Measurements from ENCODE around the gene SGPL1. TPM values are rescaled to one million over a fixed set of nuclear protein-coding genes. Genes with fewer than 3 reads are reported as not detected.
A peak's percentile ranks its signal among the peaks of the same experiment; 100 is the strongest.

SGPL1 gene
- total RNA-seq, 2 donors from 2014 or later: 27.9 to 37.2 TPM

DNA sequence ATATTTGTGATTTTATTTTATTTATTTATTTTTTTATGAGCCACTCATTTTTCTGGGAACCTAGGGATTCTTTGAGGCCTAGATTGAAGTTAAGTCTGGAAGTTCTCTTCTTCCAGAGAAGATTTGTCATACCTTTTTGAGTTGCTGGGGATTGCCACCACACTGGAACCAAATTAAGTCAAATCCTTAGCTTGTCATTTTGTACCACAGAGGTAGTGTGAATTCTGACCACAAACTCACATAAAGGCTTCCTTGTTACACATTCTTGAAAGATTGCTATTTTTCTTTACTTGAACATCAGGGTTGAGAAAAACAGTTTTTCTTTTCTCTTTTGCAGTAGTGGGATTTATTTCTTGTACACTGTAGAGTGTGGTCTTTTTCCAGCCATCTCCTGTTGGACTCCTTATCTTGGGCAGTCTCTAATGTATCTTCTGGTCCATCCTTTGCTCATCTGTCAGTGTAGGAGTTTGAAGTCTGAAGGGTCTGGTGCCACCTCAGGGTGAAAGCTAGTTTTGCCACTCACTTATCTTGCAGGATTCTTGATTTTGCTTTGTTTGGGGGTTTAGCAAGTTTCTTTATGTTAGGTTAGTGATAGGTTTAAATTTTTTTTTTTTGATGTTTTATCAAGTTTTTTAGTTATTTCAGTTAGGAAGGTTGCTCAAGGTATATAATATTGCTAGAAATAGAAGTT, 47.9 kb downstream of the SGPL1 start:
- intact Hi-C loops (cut with DNase I): no loop called here
- DNase-seq (ENCODE audit: low spot score): no peak

DNA sequence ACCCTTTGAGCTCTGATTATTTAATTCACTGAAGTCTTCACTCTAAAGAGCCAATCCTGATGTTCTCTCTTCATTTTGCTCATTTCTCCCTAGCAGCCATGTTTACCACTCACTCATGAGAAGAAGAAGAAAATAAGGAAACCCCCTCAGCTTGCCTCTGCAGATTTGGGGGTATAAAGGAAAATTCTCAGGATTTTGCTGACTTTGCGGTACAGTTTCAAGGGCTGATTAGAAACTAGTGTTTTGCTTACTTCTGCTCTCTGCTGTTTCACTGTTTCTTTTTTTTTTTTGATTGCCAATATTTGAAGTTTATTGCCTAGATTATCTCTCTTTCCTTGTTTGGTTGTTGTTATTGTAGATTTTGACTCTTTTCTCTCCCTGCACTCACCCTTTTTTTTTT, 49.2 kb downstream of the SGPL1 start:
- intact Hi-C loops (cut with DNase I): no loop called here
- no peak for DNase-seq (ENCODE audit: low spot score)

DNA sequence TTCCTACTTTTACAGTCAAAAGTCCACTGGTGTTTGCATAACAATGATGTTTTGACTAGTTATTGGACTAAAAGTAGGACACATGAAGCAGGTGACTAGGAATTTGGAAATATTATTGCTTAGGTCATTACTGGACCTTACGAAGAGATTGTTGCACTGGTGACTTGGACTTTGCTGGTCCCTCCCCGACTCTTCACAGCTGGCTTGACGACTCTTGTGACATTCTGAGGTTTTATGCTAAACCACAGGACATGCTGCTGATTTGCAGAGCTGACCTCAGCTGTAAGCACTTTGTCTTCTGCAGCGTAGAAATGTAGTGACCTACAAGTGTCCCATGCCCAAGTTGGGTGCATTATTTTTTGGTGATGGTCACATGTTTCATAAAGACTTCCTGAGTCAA, 50.7 kb downstream of the SGPL1 start:
- intact Hi-C loops (cut with DNase I): no loop called here
- DNase-seq (ENCODE audit: low spot score): no peak

DNA sequence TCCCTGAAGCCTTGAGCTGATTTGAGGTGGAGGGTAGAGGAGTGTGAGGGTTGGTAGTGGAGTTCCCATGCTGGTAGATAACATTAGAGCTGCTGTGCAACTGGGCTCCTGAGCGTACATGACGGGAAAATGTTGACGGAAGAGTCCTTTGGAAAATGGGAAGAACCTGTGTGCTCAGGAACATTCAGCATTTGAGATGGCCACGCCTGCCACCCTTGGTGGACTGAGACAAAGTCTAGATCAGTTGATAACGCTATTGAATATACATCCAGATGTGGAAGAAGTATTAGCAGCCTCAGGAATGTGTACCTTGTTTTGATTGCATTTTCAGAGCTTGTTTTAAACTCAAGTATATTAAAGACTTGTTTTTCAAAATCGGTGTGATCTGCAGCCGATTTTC, 56.5 kb downstream of the SGPL1 start:
- DNase-seq (ENCODE audit: low spot score): no peak
- intact Hi-C loops (cut with DNase I): loop anchor here in 1 of 2 donors (5.0 kb wide), 1 partner anchor 330 kb away; no protein-coding TSS in a partner anchor

DNA sequence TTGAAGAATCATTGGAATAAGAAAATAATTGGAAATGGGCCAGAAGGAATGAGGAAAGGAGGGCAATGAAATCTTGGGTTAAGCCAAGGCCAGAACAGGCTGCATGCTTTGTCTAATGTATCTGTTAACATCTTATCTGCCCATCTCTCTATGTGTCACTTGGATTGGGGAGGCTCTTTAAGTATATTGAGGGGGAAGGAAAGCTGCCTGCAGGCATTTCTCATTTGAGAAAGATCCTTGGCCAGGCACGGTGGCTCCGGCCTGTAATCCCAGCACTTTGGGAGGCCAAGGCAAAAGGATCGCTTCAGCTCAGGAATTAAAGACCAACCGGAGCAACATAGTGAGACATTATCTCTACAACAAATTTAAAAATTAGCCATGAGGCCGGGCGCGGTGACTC, 58.3 kb downstream of the SGPL1 start:
- no peak for DNase-seq (ENCODE audit: low spot score)
- intact Hi-C loops (cut with DNase I): loop anchor here in 1 of 2 donors (5.0 kb wide), 1 partner anchor 332 kb away; no protein-coding TSS in a partner anchor

DNA sequence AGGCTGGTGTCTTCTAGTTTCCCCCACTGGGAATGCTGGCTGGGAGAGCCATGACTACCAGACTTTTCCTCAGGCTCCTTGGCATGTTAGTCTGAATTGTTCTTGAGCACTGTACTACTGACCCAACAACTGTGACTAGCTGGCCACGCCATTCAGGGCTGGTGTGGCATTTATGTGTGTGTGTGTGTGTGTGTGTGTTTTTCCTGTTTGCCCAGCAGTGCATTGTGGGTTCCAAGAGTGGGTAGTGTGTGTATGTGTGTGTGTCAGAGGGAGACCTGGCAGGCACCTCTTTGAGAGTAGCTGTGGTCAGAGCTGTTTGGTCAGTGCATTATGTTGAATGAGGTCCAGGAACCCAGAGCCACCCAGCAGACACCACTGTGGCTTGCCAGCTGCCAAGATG, 63.5 kb downstream of the SGPL1 start:
- no peak for DNase-seq (ENCODE audit: low spot score)
- intact Hi-C loops (cut with DNase I): no loop called here

DNA sequence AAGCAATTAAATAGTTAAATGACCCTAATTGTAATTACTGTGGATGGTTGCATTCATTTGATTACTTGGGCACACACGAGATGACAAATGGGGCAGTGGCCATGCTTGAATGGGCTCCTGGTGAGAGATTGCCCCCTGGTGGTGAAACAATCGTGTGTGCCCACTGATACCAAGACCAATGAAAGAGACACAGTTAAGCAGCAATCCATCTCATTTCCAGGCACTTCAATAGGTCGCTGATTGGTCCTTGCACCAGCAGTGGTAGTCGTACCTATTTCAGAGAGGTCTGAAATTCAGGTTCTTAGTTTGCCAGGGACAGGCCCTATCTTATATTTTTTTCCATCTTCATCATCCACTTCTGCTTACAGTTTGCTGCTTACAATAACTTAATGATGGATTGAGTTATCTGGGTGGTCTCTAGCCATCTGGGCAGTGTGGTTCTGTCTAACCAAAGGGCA, 64.4 kb downstream of the SGPL1 start:
- peak; percentile 88 for DNase-seq (ENCODE audit: low spot score)
- intact Hi-C loops (cut with DNase I): loop anchor here in 1 of 2 donors (5.0 kb wide), 1 partner anchor 63 kb away; the partner anchor contains the start of gene SGPL1

DNA sequence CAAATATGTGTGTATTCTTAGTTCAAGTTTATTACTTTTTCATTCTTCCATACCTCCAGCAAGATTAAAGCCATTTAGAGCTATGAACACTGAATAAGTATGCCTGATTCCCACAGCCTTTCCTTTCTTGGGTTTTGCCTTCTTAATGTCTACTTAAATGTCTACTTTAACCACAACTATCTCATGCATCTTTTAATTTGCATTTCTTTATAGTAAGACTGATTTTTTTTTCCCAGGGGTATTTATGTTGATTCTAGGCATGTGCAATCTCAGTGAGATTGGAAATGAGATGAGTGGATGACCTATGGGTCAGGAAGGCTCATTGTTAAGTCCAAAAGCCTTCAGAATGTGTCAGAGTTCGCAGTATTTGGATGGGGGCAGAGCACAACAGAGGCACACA, 69.0 kb downstream of the SGPL1 start:
- intact Hi-C loops (cut with DNase I): loop anchor here (5.0 kb wide), 1 partner anchor 67 kb away; the partner anchor contains the start of gene SGPL1 (in 2 of the 2)
- DNase-seq (ENCODE audit: low spot score): no peak

DNA sequence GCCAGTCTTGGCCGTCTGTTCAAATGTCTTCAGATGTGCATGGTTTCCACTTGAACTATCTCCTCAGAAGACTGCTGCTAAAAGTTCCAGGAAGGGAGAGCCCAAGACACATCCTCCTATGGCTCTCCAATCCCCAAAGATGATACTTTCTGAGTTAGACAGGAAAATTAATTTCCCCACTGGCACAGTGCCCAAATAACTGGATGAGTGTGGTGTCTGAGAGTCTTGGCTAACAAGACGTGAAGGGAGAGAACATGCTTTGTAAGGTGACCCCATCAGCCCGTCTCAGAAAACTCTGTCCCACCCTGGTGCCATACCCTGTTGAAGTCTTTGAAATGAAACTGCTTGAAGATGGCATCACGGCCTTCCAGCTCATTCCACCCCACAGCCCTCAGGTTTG, 69.7 kb downstream of the SGPL1 start:
- DNase-seq (ENCODE audit: low spot score): no peak
- intact Hi-C loops (cut with DNase I): loop anchor here in 1 of 2 donors (5.0 kb wide), 1 partner anchor 68 kb away; the partner anchor contains the start of gene SGPL1

DNA sequence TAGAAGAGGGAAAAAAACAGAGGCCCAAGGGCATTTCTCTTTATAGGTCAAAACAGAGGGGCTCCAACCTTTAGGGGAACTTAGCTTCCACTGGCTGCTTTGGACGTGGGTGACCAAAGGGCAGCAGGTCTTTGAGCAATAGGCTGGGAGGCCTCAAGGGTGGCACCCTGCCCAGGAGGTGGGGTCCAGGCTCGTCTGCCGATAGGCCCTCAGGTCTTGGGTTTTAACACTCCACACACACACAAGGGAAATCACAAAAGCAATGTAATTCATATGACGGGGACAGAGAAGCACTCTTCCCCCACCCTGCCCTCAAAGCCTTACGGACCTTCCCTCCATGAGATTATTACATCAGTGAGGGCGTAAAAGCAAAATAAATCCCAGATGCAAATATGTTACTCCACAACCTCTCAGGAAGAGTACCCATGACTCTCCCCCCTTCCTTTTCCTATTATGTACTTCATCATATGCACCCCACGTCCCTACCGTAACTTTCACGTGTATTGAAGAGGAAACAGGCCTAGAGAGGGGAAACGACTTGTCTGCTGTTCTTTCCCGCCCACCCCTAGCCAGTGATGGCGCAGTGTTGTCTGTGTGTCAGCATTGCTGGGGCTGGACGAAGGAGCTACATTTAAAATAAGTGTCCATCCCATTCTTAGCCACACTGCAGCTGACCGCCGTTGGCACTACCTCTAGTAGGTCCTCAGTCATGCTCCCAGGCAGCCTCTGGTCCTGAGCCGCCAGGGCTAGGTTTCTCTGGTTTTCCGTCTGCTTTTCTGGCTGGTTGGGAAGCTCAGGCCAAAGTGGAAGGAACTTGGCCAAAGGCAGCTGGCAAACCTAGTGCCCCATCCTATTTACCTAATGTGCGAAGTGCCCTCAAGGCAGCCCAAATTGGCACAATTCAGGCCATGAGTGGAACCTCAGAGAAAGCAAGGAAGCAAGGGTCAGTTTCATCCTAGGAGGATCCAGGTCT, 70.5 kb downstream of the SGPL1 start:
- intact Hi-C loops (cut with DNase I): loop anchor here in 1 of 2 donors (5.0 kb wide), 1 partner anchor 69 kb away; the partner anchor contains the start of gene SGPL1
- no peak for DNase-seq (ENCODE audit: low spot score)

DNA sequence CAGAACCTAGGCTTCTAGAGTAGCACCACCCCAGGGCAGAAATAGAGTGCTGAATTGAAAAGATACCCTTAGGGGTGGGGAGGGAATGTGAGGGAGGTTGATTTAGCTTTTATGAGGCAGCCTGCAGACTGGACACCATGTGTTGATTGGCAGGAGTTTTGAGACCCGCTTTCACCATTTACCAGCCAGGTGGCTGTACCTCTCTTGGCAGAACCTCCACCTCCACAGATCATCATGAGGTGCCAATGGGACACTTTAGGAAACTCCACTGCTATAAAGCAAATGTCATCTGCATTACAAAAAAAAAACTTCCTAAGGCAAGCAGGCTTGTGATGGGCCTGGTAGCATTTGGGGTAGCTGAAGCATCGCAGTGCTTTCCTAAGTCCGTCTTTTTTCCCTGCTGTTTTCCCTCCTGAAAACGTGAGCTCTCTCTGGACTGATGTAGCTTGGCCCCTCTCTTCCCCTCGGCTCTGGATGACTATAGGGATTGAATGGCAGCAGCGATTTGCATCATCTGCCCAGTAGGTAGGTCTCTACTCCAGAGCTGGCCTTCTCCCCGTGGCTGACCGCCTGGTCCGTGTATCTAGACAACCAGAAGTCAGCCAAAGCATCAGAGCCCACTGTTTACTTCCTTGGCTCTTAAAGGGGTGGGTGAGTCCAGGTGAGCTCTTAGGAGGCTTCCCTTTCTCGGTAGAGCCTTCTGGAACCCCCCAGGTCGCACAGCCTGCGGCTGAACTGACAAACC, 71.3 kb downstream of the SGPL1 start:
- intact Hi-C loops (cut with DNase I): loop anchor here in 1 of 2 donors (5.0 kb wide), 1 partner anchor 70 kb away; the partner anchor contains the start of gene SGPL1
- DNase-seq (ENCODE audit: low spot score): no peak

DNA sequence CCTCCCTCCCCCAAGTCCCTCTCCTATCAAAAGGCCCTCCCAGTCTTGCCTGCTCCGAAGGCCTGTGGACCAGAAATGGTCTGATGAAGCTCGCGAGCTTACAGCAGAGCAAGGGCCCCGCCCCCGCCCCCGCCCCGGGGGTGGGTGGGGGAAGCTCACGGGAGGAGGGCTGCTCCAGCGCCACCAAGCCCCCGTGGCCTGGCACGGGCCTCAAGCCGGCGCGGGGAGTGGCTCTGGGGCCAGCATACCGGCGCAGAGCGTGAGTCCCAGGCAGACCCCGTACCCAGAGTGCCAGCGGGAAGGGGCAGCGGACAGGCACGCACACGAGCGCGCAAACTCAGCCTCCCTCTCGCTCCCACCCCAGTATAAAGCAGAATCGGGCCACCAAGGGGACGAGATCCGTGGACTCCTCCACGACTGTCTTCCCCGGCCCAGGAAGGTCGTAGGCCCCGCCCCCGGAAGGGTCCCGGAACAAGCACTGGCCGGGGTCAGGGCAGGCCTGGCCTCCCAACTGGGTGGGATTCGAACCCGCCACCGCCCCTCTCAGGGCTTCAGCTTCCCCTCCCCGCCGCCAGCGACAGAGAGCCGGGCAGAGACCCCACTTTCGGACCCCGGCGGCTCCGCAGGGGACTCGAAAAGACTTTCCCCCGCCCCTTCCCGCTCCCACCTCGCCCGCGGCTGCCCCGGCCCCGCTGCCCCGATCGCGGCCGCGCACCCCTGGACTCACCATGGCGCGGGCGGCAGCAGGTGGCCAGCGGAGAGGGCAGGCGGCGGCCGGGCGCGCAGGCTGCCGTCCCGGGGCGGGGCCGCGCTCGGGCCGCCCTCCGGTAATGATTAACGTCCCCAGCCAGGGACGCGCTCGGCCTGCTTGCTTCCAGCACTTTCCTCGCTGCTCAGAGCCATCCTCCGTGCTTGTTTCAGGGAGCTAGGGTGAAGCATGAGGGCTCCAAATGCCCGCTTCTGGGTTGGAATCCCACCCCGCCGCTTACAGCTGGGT, 72.4 kb downstream of the SGPL1 start, which contains the start of gene PCBD1:
Gene PCBD1, minus strand, starts transcription at position 762 of the 997 bp plus-strand sequence. Its CDS starts 32 bp downstream, at position 730.
- intact Hi-C loops (cut with DNase I): loop anchor here in 1 of 2 donors (5.0 kb wide), 1 partner anchor 71 kb away; the partner anchor contains the start of gene SGPL1
- peak; percentile 91 for DNase-seq (ENCODE audit: low spot score)

DNA sequence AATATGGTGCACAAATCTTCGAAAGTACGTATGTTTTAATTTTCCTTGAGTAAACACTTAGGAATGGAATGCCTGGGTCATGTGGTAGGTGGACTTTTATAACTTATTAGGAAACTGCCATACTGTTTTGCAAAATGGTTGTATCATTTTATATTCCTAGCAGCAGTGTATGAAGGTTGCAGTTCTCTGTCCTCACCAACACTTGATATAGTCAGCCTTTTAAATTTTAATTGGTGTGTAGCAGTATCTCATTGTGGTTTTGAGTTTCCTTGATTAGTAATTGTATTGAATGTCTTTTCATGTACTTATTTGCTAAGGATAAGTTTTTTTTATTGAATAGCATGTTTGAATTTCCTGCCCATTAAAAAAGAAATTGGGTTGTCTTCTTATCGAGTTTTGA, 73.5 kb downstream of the SGPL1 start:
- no peak for DNase-seq (ENCODE audit: low spot score)
- intact Hi-C loops (cut with DNase I): loop anchor here in 1 of 2 donors (5.0 kb wide), 1 partner anchor 72 kb away; the partner anchor contains the start of gene SGPL1

DNA sequence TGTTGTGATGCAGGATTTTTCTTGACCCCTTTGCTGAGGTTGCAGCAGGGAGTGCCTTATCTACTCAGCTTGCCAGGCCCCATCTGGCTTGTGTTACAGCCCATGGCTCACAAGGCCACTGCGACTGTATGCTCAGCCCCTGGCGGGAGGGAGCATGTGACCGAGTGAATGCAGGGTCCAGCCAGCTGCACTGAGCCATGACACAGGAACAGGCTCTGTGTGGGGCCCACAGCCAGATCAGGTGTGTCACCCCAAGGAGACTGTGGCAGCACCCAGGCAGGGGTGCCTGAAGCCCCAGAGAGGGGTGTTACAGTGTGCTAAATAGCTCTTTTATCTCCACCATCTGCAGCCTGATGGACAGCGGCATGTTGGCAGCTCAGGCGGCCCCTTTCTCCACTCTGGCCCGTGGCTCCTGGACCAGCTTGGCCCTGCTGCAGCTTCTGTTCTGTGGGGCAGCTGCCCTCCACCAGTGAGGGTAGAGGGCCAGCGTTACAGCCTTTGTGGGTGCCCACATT, 75.2 kb downstream of the SGPL1 start:
- DNase-seq (ENCODE audit: low spot score): no peak
- intact Hi-C loops (cut with DNase I): no loop called here

DNA sequence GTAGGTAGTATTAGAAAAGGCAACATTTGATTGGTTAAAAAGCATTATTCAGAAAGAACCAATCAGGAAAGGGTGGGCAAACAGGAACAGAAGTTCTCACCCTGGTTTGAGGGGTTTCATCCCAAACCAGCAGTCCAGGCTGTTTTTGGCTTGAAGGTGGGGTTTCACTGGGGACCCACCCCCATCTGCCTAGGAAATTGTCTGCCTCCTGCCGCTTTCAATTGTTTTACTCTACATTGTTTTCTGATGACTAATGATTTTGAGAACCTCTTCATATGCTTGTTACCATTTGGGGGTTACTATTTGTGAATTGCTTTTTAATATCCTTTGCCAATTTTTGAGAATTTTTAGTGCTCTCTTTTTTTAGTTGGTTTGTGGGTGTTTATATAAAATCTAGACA, 75.9 kb downstream of the SGPL1 start:
- intact Hi-C loops (cut with DNase I): no loop called here
- no peak for DNase-seq (ENCODE audit: low spot score)

DNA sequence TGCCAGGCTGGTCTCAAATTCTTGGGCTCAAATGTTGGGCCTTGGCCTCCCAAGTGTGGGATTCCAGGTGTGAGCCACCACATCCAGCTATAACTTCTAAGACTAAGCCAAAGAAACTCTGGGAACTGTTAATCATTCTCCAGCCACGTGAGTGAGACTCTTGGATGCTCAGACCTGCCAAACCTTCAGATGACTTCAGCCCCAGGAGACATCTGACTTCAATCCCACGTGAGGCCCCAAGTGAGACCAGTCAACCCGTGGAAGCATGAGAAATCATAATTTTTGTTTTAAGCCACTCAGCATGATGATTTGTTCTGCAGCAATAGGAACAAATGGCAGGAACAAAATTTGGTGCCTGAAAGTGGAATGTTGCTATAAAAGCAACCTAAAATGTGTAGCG, 76.9 kb downstream of the SGPL1 start:
- intact Hi-C loops (cut with DNase I): no loop called here
- DNase-seq (ENCODE audit: low spot score): no peak

DNA sequence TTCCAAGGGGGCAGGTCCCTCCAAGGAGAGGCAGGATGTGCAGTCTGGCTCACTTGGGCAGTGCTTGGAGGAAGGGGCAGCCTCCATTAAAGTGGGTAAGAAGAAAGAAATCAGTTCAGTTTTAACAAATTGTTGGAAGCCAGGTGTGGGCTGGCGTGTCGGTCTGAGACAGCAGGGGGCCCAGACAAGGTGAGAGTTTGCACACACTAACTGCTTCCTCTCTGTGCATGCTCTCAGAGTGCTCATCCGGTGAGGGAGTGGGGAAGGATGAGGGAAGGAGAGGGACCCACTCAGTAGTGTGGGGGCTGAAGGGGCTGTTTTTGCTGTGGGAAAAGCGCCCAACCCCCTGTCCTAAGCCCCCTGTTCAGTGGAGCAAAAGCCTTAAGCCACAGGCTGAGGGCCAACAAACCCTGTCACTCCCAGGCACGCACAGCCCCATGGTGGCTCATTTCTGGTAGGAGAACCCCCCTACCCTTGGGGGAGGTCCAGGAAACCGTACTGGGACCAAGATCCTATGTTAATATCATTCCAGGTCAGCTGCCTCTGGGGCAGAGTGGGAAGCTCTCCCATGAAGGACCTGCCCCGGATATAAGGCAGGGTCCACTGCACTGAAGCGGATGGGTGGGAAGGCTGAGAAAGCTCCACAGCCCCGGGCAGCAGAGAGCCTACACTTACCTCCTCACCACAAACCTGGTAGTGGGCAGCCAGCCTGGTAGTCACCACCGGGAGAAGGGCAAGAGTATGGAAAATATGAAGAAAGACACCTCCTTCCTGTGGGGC, 77.7 kb downstream of the SGPL1 start:
- no peak for DNase-seq (ENCODE audit: low spot score)
- intact Hi-C loops (cut with DNase I): no loop called here
